ENCODE measurements around the gene CEMIP2. TPM values are rescaled to one million over a fixed set of nuclear protein-coding genes. Genes with fewer than 3 reads are reported as not detected.

Gene CEMIP2
- total and polyA plus RNA-seq, 2 donors (not counting 3 experiments of a cell fraction or from before 2014, with no cell fraction given): 41.6 to 44.3 TPM

- dilution Hi-C loops (cut with MboI; ENCODE audit: extremely low pct_ligation_motif_present, low sequenced_read_pairs): no loop called here
- FAIRE-seq (no peak), DNase-seq (ENCODE audit: low read depth, low spot score) (no peak)
- POLR2A ChIA-PET: no interaction called here
- H4K20me1 ChIP-seq (replicated peaks; ENCODE audit: control insufficient read depth, extremely low read depth, insufficient read depth, low read length): no peaks in the 10 kb centered on the region
- no peak for TF ChIP-seq POLR2A (IDR thresholded peaks at IDR 0.05; ENCODE audit: low read depth, low read length)
- no peak for TF ChIP-seq EZH2 (IDR thresholded peaks at IDR 0.05; ENCODE audit: borderline replicate concordance, low read depth, low read length, severe bottlenecking)
- no peak for TF ChIP-seq POLR2AphosphoS5 (IDR thresholded peaks at IDR 0.05; ENCODE audit: insufficient read depth, low read depth, low read length)
- no peak for TF ChIP-seq GATA2 (IDR thresholded peaks at IDR 0.05; ENCODE audit: insufficient read depth, insufficient read length, low read depth, low read length)
- TF ChIP-seq FOS (IDR thresholded peaks at IDR 0.05; ENCODE audit: borderline replicate concordance, insufficient read depth, low read length): no peak
- TF ChIP-seq JUN (IDR thresholded peaks at IDR 0.05; ENCODE audit: borderline replicate concordance, insufficient read depth, insufficient read length, low read depth): no peak
- no peak overlapping the region for H3K27ac ChIP-seq (ENCODE audit: insufficient read depth, low read depth, low read length)
- H3K36me3 ChIP-seq (ENCODE audit: control insufficient read depth in 2 of 2, extremely low read depth in 1 of 2, insufficient read depth in 2 of 2, low read length in 2 of 2): no peaks in the 10 kb centered on the region
- intact Hi-C loops (cut with micrococcal nuclease): no loop called here
- H3K9ac ChIP-seq (replicated peaks; ENCODE audit: extremely low read depth, insufficient read depth, low read length): no peak overlapping the region
- no peak overlapping the region for H2AFZ ChIP-seq (ENCODE audit: low read depth, low read length)
- no peaks in the 10 kb centered on the region for H3K27me3 ChIP-seq (ENCODE audit: control insufficient read depth in 2 of 2, insufficient read depth in 2 of 2, low read length in 2 of 2)
- peaks cover 11% of the 10 kb centered on the region for H3K4me1 ChIP-seq (ENCODE audit: control insufficient read depth, extremely low read depth, insufficient read depth, low read length)
- no peaks in the 10 kb centered on the region for H3K9me3 ChIP-seq (replicated peaks; ENCODE audit: control insufficient read depth, insufficient read depth, low read length)
- no peak overlapping the region for H3K4me3 ChIP-seq (replicated peaks in 1 of 3; ENCODE audit: insufficient read depth in 1 of 3, low read depth in 1 of 3, low read length in 3 of 3)
- CTCF ChIA-PET: interaction anchor here (2.3 kb wide), 1 partner anchor 9 kb away, joined by 6 read pairs; no protein-coding TSS in a partner anchor
- no peaks in the 10 kb centered on the region for H3K79me2 ChIP-seq (ENCODE audit: control insufficient read depth, insufficient read depth, low read length)
- H3K4me2 ChIP-seq (ENCODE audit: insufficient read depth, low read length): no peak overlapping the region
- no TSS peak for BruUV-seq (replicated peaks)
- H3K9me1 ChIP-seq (replicated peaks; ENCODE audit: control insufficient read depth, extremely low read depth, insufficient read depth, low read length): no peaks in the 10 kb centered on the region
These were observed 93.0 kb downstream of the CEMIP2 start for GRCh38 chr9:71675105-71675856.

DNA sequence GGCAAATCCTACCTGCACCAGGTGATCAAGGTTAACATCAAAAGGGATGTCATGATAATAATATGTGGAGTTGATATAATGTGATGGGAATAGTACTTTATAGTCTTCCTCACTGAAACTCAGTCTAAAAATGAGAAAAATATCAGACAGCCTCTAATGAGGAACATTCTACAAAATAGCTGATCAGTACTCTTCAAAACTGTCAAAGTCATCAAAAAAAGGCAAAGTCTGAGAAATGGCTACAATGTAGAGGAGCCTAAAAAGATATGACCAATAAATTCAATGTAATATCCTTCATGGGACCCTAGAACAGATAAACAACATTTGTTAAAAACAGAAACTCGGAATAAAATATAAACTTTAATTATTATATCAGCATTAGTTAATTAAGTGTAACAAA, 95.7 kb downstream of the CEMIP2 start:
- dilution Hi-C loops (cut with MboI; ENCODE audit: extremely low pct_ligation_motif_present, low sequenced_read_pairs): no loop called here
- Histone ChIP-seq H3K36me3 (ENCODE audit: control insufficient read depth in 2 of 2, extremely low read depth in 1 of 2, insufficient read depth in 2 of 2, low read length in 2 of 2) (no peaks in the 10 kb centered on the region), H3K9me3 (replicated peaks; ENCODE audit: control insufficient read depth, insufficient read depth, low read length) (no peaks in the 10 kb centered on the region), H3K4me2 (ENCODE audit: insufficient read depth, low read length) (no peak overlapping the region), H4K20me1 (replicated peaks; ENCODE audit: control insufficient read depth, extremely low read depth, insufficient read depth, low read length) (no peaks in the 10 kb centered on the region), H3K27me3 (ENCODE audit: control insufficient read depth in 2 of 2, insufficient read depth in 2 of 2, low read length in 2 of 2) (no peaks in the 10 kb centered on the region), H3K4me1 (ENCODE audit: control insufficient read depth, extremely low read depth, insufficient read depth, low read length) (peaks cover 4% of the 10 kb centered on the region), H3K9ac (replicated peaks; ENCODE audit: extremely low read depth, insufficient read depth, low read length) (no peak overlapping the region), H3K79me2 (ENCODE audit: control insufficient read depth, insufficient read depth, low read length) (no peaks in the 10 kb centered on the region), H2AFZ (ENCODE audit: low read depth, low read length) (no peak overlapping the region), H3K9me1 (replicated peaks; ENCODE audit: control insufficient read depth, extremely low read depth, insufficient read depth, low read length) (no peaks in the 10 kb centered on the region), H3K4me3 (replicated peaks in 1 of 3; ENCODE audit: insufficient read depth in 1 of 3, low read depth in 1 of 3, low read length in 3 of 3) (no peak overlapping the region), H3K27ac (ENCODE audit: insufficient read depth, low read depth, low read length) (no peak overlapping the region)
- POLR2A ChIA-PET: no interaction called here
- no peak for FAIRE-seq
- BruUV-seq (replicated peaks): no TSS peak
- no peak for DNase-seq (ENCODE audit: low read depth, low spot score)
- CTCF ChIA-PET: interaction anchor here (1.7 kb wide), 1 partner anchor 17 kb away, joined by 4 read pairs; no protein-coding TSS in a partner anchor
- TF ChIP-seq CTCF (IDR thresholded peaks at IDR 0.05; ENCODE audit: extremely low read depth in 1 of 2, insufficient read depth in 1 of 2, low read depth in 1 of 2, low read length in 2 of 2) (no peak), MYC (IDR thresholded peaks at IDR 0.05; ENCODE audit: low read depth, low read length) (no peak), MAX (IDR thresholded peaks at IDR 0.05; ENCODE audit: insufficient read depth, insufficient read length) (no peak), JUN (IDR thresholded peaks at IDR 0.05; ENCODE audit: borderline replicate concordance, insufficient read depth, insufficient read length, low read depth) (no peak), POLR2AphosphoS5 (IDR thresholded peaks at IDR 0.05; ENCODE audit: insufficient read depth, low read depth, low read length) (no peak), POLR2A (IDR thresholded peaks at IDR 0.05; ENCODE audit: low read depth, low read length) (no peak), EZH2 (IDR thresholded peaks at IDR 0.05; ENCODE audit: borderline replicate concordance, low read depth, low read length, severe bottlenecking) (no peak), FOS (IDR thresholded peaks at IDR 0.05; ENCODE audit: borderline replicate concordance, insufficient read depth, low read length) (no peak), GATA2 (IDR thresholded peaks at IDR 0.05; ENCODE audit: insufficient read depth, insufficient read length, low read depth, low read length) (no peak)
- intact Hi-C loops (cut with micrococcal nuclease): no loop called here
